ENCODE results near the gene PCDH18. TPM values are rescaled to one million over a fixed set of nuclear protein-coding genes. Genes with fewer than 3 reads are reported as not detected.

PCDH18 gene
- total and polyA plus RNA-seq, 2 of the 13 experiments (the other 11 are each of a cell fraction or from before 2014, with no cell fraction given): not detected

GRCh38 chr4:137476345-137476744 is 55.9 kb downstream of the PCDH18 start:
- Histone ChIP-seq H3K27ac (ENCODE audit: extremely low read length, insufficient read depth, low read length) (no peak overlapping the region), H3K4me2 (ENCODE audit: low read depth, low read length) (no peak overlapping the region), H4K20me1 (ENCODE audit: insufficient read depth, low read length) (no peaks in the 10 kb centered on the region), H3K4me1 (ENCODE audit: insufficient read depth, low read length) (no peaks in the 10 kb centered on the region), H3K36me3 (replicated peaks in 1 of 2; ENCODE audit: control insufficient read depth in 1 of 2, insufficient read depth in 2 of 2, low read length in 2 of 2) (no peaks in the 10 kb centered on the region), H3K4me3 (replicated peaks in 1 of 3; ENCODE audit: insufficient read depth in 1 of 3, low read depth in 2 of 3, low read length in 3 of 3) (no peak overlapping the region), H3K9me3 (ENCODE audit: low read length) (no peaks in the 10 kb centered on the region), H3K9ac (ENCODE audit: insufficient read depth, low read depth, low read length) (no peak overlapping the region), H2AFZ (ENCODE audit: low read length) (no peak overlapping the region), H3K27me3 (ENCODE audit: control insufficient read depth in 1 of 2, insufficient read depth in 2 of 2, low read length in 2 of 2) (no peaks in the 10 kb centered on the region), H3K79me2 (ENCODE audit: insufficient read depth, low read length) (no peaks in the 10 kb centered on the region)
- intact Hi-C loops (cut with micrococcal nuclease; ENCODE audit: unreplicated experiment) (no loop called here), in situ Hi-C loops (cut with HindIII; ENCODE audit: extremely low pct_ligation_motif_present, low pct_unique_long_range_greater_than_20kb) (no loop called here)
- FAIRE-seq: no peak
- CTCF ChIA-PET (ENCODE audit: low intra/inter-chr PET ratio, low total read pairs): no interaction called here
- ATAC-seq: no peak
- WGBS (ENCODE audit: low lambda C conversion rate): 24% methylated on average over 4 of the region's 4 CpGs
- BruUV-seq (replicated peaks): no TSS peak
- TF ChIP-seq DR1 (CRISPR knock-in tag; IDR thresholded peaks at IDR 0.05) (no peak), STAT5B (CRISPR knock-in tag; IDR thresholded peaks at IDR 0.05) (no peak), ZFAT (CRISPR knock-in tag; conservative IDR thresholded peaks at IDR 0.05) (no peak)
- no peak for DNase-seq (ENCODE audit: low spot score)
- POLR2A ChIA-PET: no interaction called here

GRCh38 chr4:137474711-137475301 is 57.5 kb downstream of the PCDH18 start:
- in situ Hi-C loops (cut with HindIII; ENCODE audit: extremely low pct_ligation_motif_present, low pct_unique_long_range_greater_than_20kb): no loop called here
- H3K4me2 ChIP-seq (ENCODE audit: low read depth, low read length): no peak overlapping the region
- H3K79me2 ChIP-seq (ENCODE audit: insufficient read depth, low read length): no peaks in the 10 kb centered on the region
- intact Hi-C loops (cut with micrococcal nuclease; ENCODE audit: unreplicated experiment): no loop called here
- H3K9me3 ChIP-seq (ENCODE audit: low read length): no peaks in the 10 kb centered on the region
- H3K27ac ChIP-seq (ENCODE audit: extremely low read length, insufficient read depth, low read length): no peak overlapping the region
- no peak overlapping the region for H3K9ac ChIP-seq (ENCODE audit: insufficient read depth, low read depth, low read length)
- ChIA-PET CTCF (ENCODE audit: low intra/inter-chr PET ratio, low total read pairs) (no interaction called here), POLR2A (no interaction called here)
- H4K20me1 ChIP-seq (ENCODE audit: insufficient read depth, low read length): no peaks in the 10 kb centered on the region
- H2AFZ ChIP-seq (ENCODE audit: low read length): no peak overlapping the region
- DNase-seq (ENCODE audit: low spot score) (no peak), FAIRE-seq (no peak), ATAC-seq (no peak)
- H3K36me3 ChIP-seq (replicated peaks in 1 of 2; ENCODE audit: control insufficient read depth in 1 of 2, insufficient read depth in 2 of 2, low read length in 2 of 2): no peaks in the 10 kb centered on the region
- WGBS (ENCODE audit: low lambda C conversion rate): 0% methylated on average over 1 of the region's 1 CpG
- H3K4me3 ChIP-seq (replicated peaks in 1 of 3; ENCODE audit: insufficient read depth in 1 of 3, low read depth in 2 of 3, low read length in 3 of 3): no peak overlapping the region
- H3K4me1 ChIP-seq (ENCODE audit: insufficient read depth, low read length): no peaks in the 10 kb centered on the region
- no peaks in the 10 kb centered on the region for H3K27me3 ChIP-seq (ENCODE audit: control insufficient read depth in 1 of 2, insufficient read depth in 2 of 2, low read length in 2 of 2)
- no TSS peak for BruUV-seq (replicated peaks)
- TF ChIP-seq DMAP1 (CRISPR knock-in tag; IDR thresholded peaks at IDR 0.05) (no peak), SP1 (IDR thresholded peaks at IDR 0.05) (no peak), SP1 (CRISPR knock-in tag; IDR thresholded peaks at IDR 0.05) (no peak), ZNF646 (CRISPR knock-in tag; IDR thresholded peaks at IDR 0.05) (no peak), ZFAT (CRISPR knock-in tag; conservative IDR thresholded peaks at IDR 0.05) (no peak), MTERF4 (CRISPR knock-in tag; IDR thresholded peaks at IDR 0.05) (no peak), ZNF616 (CRISPR knock-in tag; IDR thresholded peaks at IDR 0.05; ENCODE audit: low read depth) (no peak)
- TF ChIP-seq, protein P1, sequence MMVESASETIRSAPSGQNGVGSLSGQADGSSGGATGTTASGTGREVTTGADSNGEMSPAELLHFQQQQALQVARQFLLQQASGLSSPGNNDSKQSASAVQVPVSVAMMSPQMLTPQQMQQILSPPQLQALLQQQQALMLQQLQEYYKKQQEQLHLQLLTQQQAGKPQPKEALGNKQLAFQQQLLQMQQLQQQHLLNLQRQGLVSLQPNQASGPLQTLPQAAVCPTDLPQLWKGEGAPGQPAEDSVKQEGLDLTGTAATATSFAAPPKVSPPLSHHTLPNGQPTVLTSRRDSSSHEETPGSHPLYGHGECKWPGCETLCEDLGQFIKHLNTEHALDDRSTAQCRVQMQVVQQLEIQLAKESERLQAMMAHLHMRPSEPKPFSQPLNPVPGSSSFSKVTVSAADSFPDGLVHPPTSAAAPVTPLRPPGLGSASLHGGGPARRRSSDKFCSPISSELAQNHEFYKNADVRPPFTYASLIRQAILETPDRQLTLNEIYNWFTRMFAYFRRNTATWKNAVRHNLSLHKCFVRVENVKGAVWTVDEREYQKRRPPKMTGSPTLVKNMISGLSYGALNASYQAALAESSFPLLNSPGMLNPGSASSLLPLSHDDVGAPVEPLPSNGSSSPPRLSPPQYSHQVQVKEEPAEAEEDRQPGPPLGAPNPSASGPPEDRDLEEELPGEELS (CRISPR knock-in tag; IDR thresholded peaks at IDR 0.05): no peak
